Endothelial cell of umbilical vein (primary cell): ENCODE measurements around the gene PIEZO2. TPM values are rescaled to one million over a fixed set of nuclear protein-coding genes. Genes with fewer than 3 reads are reported as not detected.

Experiments
- BruUV-seq: library from RNA; stranded (reverse); fragments of 400-500 nt; replicated peaks from 2 replicates; lab custom pipeline; 2021; lab: Mats Ljungman, UMichigan
- CTCF ChIA-PET: fragments of 300-600, 350-600 bp; sonication (Branson Sonifier 250); formaldehyde crosslinking; loops from one replicate; lab custom pipeline; 2021; ENCODE audit warnings: antibody characterized with exemption, inconsistent platforms; lab: Charles Lee
- POLR2A ChIA-PET: fragments of 300-600, 350-600 bp; sonication (Branson Sonifier 250); formaldehyde crosslinking; loops from one replicate; lab custom pipeline; 2021; ENCODE audit warnings: antibody characterized with exemption, inconsistent platforms; lab: Charles Lee
- DNase-seq: peaks from one replicate; pipeline ENCODE4 v3.0.0-alpha.2; 2011; ENCODE audit warnings: low read depth, low spot score
- FAIRE-seq: peaks from 2 replicates; lab custom pipeline; 2011; peaks lifted over from hg19 to GRCh38; lab: Jason Lieb, UNC
- H2AFZ ChIP-seq: 2 replicates; pipeline ENCODE4 v1.6.0; 2012; ENCODE audit warnings: low read depth, low read length, control low read depth, inconsistent platforms
- H3K27ac ChIP-seq: 2 replicates; pipeline ENCODE4 v1.5.1; 2011; ENCODE audit warnings: low read depth, mild to moderate bottlenecking, control low read depth, low read length, moderate library complexity; ENCODE audit not compliant: insufficient read depth
- H3K27me3 ChIP-seq, 2 experiments: 2 replicates each; pipeline versions ENCODE4 v1.6.0 to v1.6.1; 2011; ENCODE audit warnings: low read length in 2 of 2, mixed read lengths in 1 of 2; ENCODE audit not compliant: control insufficient read depth in 2 of 2, insufficient read depth in 2 of 2
- H3K36me3 ChIP-seq, 2 experiments: 2 replicates in 1 of 2; 3 replicates in 1 of 2; pipeline ENCODE4 v1.5.1; 2011; ENCODE audit warnings: low read length in 2 of 2, mild to moderate bottlenecking in 1 of 2, moderate library complexity in 1 of 2; ENCODE audit not compliant: control insufficient read depth in 2 of 2, insufficient read depth in 2 of 2; ENCODE audit errors: extremely low read depth in 1 of 2
- H3K4me1 ChIP-seq: 3 replicates; pipeline ENCODE4 v1.5.1; 2011; ENCODE audit warnings: mild to moderate bottlenecking, low read length; ENCODE audit not compliant: control insufficient read depth, insufficient read depth; ENCODE audit errors: extremely low read depth
- H3K4me2 ChIP-seq: 2 replicates; pipeline ENCODE4 v1.6.1; 2011; ENCODE audit warnings: low read length, control low read depth, mixed read lengths; ENCODE audit not compliant: insufficient read depth
- H3K4me3 ChIP-seq, 3 experiments: fragments of 200-600 bp in 1 of 3; sonication (generic), shearing (Covaris generic) in 1 of 3; replicated peaks in 1 of 3; 2 replicates each; pipeline ENCODE4 v1.5.1; 2011 to 2016; ENCODE audit warnings: control low read depth in 3 of 3, low read length in 3 of 3, mild to moderate bottlenecking in 2 of 3, inconsistent platforms in 1 of 3, low read depth in 1 of 3, moderate library complexity in 1 of 3; ENCODE audit not compliant: insufficient read depth in 1 of 3
- H3K79me2 ChIP-seq: 2 replicates; pipeline ENCODE4 v1.6.0; 2012; ENCODE audit warnings: low read length, inconsistent platforms; ENCODE audit not compliant: control insufficient read depth, insufficient read depth
- H3K9ac ChIP-seq: replicated peaks from 2 replicates; pipeline ENCODE3; 2011; ENCODE audit warnings: low read length, control low read depth; ENCODE audit not compliant: insufficient read depth; ENCODE audit errors: extremely low read depth
- H3K9me1 ChIP-seq: replicated peaks from 3 replicates; pipeline ENCODE4 v1.6.0; 2011; ENCODE audit warnings: mild to moderate bottlenecking, low read length; ENCODE audit not compliant: control insufficient read depth, insufficient read depth; ENCODE audit errors: extremely low read depth
- H3K9me3 ChIP-seq: replicated peaks from 2 replicates; pipeline ENCODE4 v1.5.1; 2012; ENCODE audit warnings: low read length, inconsistent platforms; ENCODE audit not compliant: control insufficient read depth, insufficient read depth
- H4K20me1 ChIP-seq: replicated peaks from 2 replicates; pipeline ENCODE3; 2011; ENCODE audit warnings: mild to moderate bottlenecking, low read length; ENCODE audit not compliant: control insufficient read depth, insufficient read depth; ENCODE audit errors: extremely low read depth
- CTCF ChIP-seq, 2 donors: IDR thresholded peaks; 1 replicate in 1 of 2; 2 replicates in 1 of 2; pipeline ENCODE4 v1.5.1; 2011; ENCODE audit warnings: low read length in 2 of 2, mild to moderate bottlenecking in 2 of 2, moderate library complexity in 2 of 2, control low read depth in 1 of 2, inconsistent platforms in 1 of 2, low read depth in 1 of 2; ENCODE audit not compliant: insufficient read depth in 1 of 2; ENCODE audit errors: extremely low read depth in 1 of 2
- EZH2 ChIP-seq: IDR thresholded peaks from 2 replicates; pipeline ENCODE4 v1.6.1; 2012; ENCODE audit warnings: borderline replicate concordance, low read depth, mild to moderate bottlenecking, moderate library complexity, low read length, inconsistent platforms; ENCODE audit not compliant: severe bottlenecking
- FOS ChIP-seq: IDR thresholded peaks from 2 replicates; pipeline ENCODE4 v1.6.1; 2011; ENCODE audit warnings: mild to moderate bottlenecking, low read length, moderate library complexity, borderline replicate concordance; ENCODE audit not compliant: insufficient read depth
- GATA2 ChIP-seq: IDR thresholded peaks from 2 replicates; pipeline ENCODE4 v1.7.0; 2011; ENCODE audit warnings: low read depth, mild to moderate bottlenecking, moderate library complexity, mixed read lengths, low read length; ENCODE audit not compliant: insufficient read length, insufficient read depth
- JUN ChIP-seq: IDR thresholded peaks from 2 replicates; pipeline ENCODE4 v1.6.1; 2011; ENCODE audit warnings: borderline replicate concordance, low read depth; ENCODE audit not compliant: insufficient read length, insufficient read depth
- MAX ChIP-seq: IDR thresholded peaks from 2 replicates; pipeline ENCODE4 v1.6.1; 2011; ENCODE audit not compliant: insufficient read depth, insufficient read length
- MYC ChIP-seq: IDR thresholded peaks from one replicate; pipeline ENCODE4 v1.6.1; 2011; ENCODE audit warnings: mild to moderate bottlenecking, low read depth, low read length
- POLR2A ChIP-seq: IDR thresholded peaks from 2 replicates; pipeline ENCODE4 v1.6.1; 2012; ENCODE audit warnings: low read depth, mild to moderate bottlenecking, control low read depth, low read length
- POLR2AphosphoS5 ChIP-seq: IDR thresholded peaks from 2 replicates; pipeline ENCODE4 v1.6.1; 2012; ENCODE audit warnings: low read depth, mild to moderate bottlenecking, control low read depth, low read length, moderate library complexity; ENCODE audit not compliant: insufficient read depth
- dilution Hi-C: fragments of 300-500 bp; cut with MboI; formaldehyde crosslinking; loops from one replicate; pipeline ENCODE4 v1.15.0; 2019; ENCODE audit warnings: low sequenced_read_pairs; ENCODE audit not compliant: extremely low pct_ligation_motif_present
- intact Hi-C: fragments of 100-400 bp; cut with micrococcal nuclease; formaldehyde crosslinking; loops from one replicate; pipeline ENCODE4 v1.10.0; 2022
- polyA plus RNA-seq, 4 experiments: library from polyadenylated mRNA; depleted of rRNA in 3 of 4; stranded (reverse) in 3 of 4; unstranded in 1 of 4; fragments of >200 nt; gene quantifications; 2 replicates each; pipeline versions ENCODE4 v1.2.1 to v1.2.3, GENCODE V29; 2011 to 2012; ENCODE audit warnings: missing spikeins in 1 of 4
- total RNA-seq: library from RNA; stranded (reverse); gene quantifications from 2 replicates; pipeline ENCODE4 v1.2.3, GENCODE V29; 2021

The PIEZO2 gene
- total and polyA plus RNA-seq, 2 donors (not counting 3 experiments of a cell fraction or from before 2014, with no cell fraction given), result 1.7 to 11.2 TPM

GRCh38 chr18:11053293-11053692, 96.1 kb downstream of the PIEZO2 start:
- ChIA-PET CTCF (interaction anchor here (2.8 kb wide), 1 partner anchor 12 kb away, joined by 16 read pairs; no protein-coding TSS in a partner anchor), POLR2A (no interaction called here)
- Histone ChIP-seq H3K4me2 (no peak overlapping the region), H3K36me3 (no peaks in the 10 kb centered on the region), H3K4me1 (no peaks in the 10 kb centered on the region), H3K9me3 (no peaks in the 10 kb centered on the region), H4K20me1 (no peaks in the 10 kb centered on the region), H3K4me3 (no peak overlapping the region), H2AFZ (no peak overlapping the region), H3K9me1 (no peaks in the 10 kb centered on the region), H3K27ac (no peak overlapping the region), H3K27me3 (no peaks in the 10 kb centered on the region), H3K9ac (no peak overlapping the region), H3K79me2 (no peaks in the 10 kb centered on the region)
- intact Hi-C loops, result no loop called here
- TF ChIP-seq MYC (no peak), POLR2A (no peak), JUN (no peak)
- FAIRE-seq (no peak), DNase-seq (no peak)
- dilution Hi-C loops, result no loop called here
- BruUV-seq, result no TSS peak

GRCh38 chr18:11052800-11053199, 96.6 kb downstream of the PIEZO2 start:
- intact Hi-C loops, result no loop called here
- no peak overlapping the region for H2AFZ ChIP-seq
- H3K4me2 ChIP-seq, result no peak overlapping the region
- H3K9me3 ChIP-seq, result no peaks in the 10 kb centered on the region
- dilution Hi-C loops, result no loop called here
- H3K9ac ChIP-seq, result no peak overlapping the region
- TF ChIP-seq EZH2, result no peak
- no peak for TF ChIP-seq POLR2A
- no peak for TF ChIP-seq CTCF (IDR thresholded peaks at IDR 0.05; ENCODE audit: extremely low read depth in 1 of 2, insufficient read depth in 1 of 2, low read depth in 1 of 2, low read length in 2 of 2)
- TF ChIP-seq JUN, result no peak
- no peak for TF ChIP-seq MAX
- TF ChIP-seq GATA2, result no peak
- no peak for TF ChIP-seq MYC
- TF ChIP-seq POLR2AphosphoS5, result no peak
- no peak for TF ChIP-seq FOS
- no peaks in the 10 kb centered on the region for H3K9me1 ChIP-seq
- no peaks in the 10 kb centered on the region for H3K36me3 ChIP-seq
- BruUV-seq, result no TSS peak
- H4K20me1 ChIP-seq, result no peaks in the 10 kb centered on the region
- DNase-seq, result no peak
- H3K4me3 ChIP-seq, result no peak overlapping the region
- no peaks in the 10 kb centered on the region for H3K27me3 ChIP-seq
- H3K79me2 ChIP-seq, result no peaks in the 10 kb centered on the region
- no peak overlapping the region for H3K27ac ChIP-seq
- ChIA-PET POLR2A (no interaction called here), CTCF (interaction anchor here (2.8 kb wide), 1 partner anchor 12 kb away, joined by 16 read pairs; no protein-coding TSS in a partner anchor)
- no peak for FAIRE-seq
- no peaks in the 10 kb centered on the region for H3K4me1 ChIP-seq
